GM19467 (cell line): ENCODE data around the gene N4BP2L2.

Source experiments
- ATAC-seq: cut with Tn5 transposase; IDR thresholded peaks from one replicate; pipeline ENCODE4 v1.9.1; 2021; ENCODE audit warnings: mild to moderate bottlenecking, moderate library complexity; ENCODE audit not compliant: unreplicated experiment

Gene N4BP2L2

GRCh38 chr13:32471187-32471922 is 67.2 kb downstream of the N4BP2L2 start:
- ATAC-seq, result no peak

- ATAC-seq, result no peak
These were observed 70.0 kb downstream of the N4BP2L2 start for GRCh38 chr13:32468502-32469142.

GRCh38 chr13:32456591-32456990 is 82.0 kb downstream of the N4BP2L2 start:
- ATAC-seq, result no peak

- no peak for ATAC-seq
These were observed 83.0 kb downstream of the N4BP2L2 start for GRCh38 chr13:32455594-32455903.

- ATAC-seq, result no peak
These were observed 83.6 kb downstream of the N4BP2L2 start for GRCh38 chr13:32454886-32455593.

- no peak for ATAC-seq
These were observed 84.6 kb downstream of the N4BP2L2 start for GRCh38 chr13:32453981-32454380.

GRCh38 chr13:32448972-32449371 is 89.6 kb downstream of the N4BP2L2 start:
- no peak for ATAC-seq

GRCh38 chr13:32447894-32448623 is 90.5 kb downstream of the N4BP2L2 start:
- ATAC-seq, result no peak

- no peak for ATAC-seq
These were observed 91.7 kb downstream of the N4BP2L2 start for GRCh38 chr13:32446773-32447465.

- ATAC-seq, result no peak
These were observed 92.4 kb downstream of the N4BP2L2 start for GRCh38 chr13:32446220-32446619.

GRCh38 chr13:32445461-32445860 is 93.1 kb downstream of the N4BP2L2 start:
- ATAC-seq, result no peak

- ATAC-seq, result peak; percentile 68
These were observed 95.5 kb downstream of the N4BP2L2 start for GRCh38 chr13:32443111-32443510.

- no peak for ATAC-seq
These were observed 99.7 kb downstream of the N4BP2L2 start for GRCh38 chr13:32438871-32439270.

GRCh38 chr13:32432856-32433255 is 105.7 kb downstream of the N4BP2L2 start:
- no peak for ATAC-seq

- no peak for ATAC-seq
These were observed 107.2 kb downstream of the N4BP2L2 start for GRCh38 chr13:32431361-32431760.

- ATAC-seq, result no peak
These were observed 108.4 kb downstream of the N4BP2L2 start for GRCh38 chr13:32430018-32430747.

GRCh38 chr13:32429433-32429909 is 109.1 kb downstream of the N4BP2L2 start:
- ATAC-seq, result no peak

- ATAC-seq, result no peak
These were observed 109.8 kb downstream of the N4BP2L2 start for GRCh38 chr13:32428581-32429432.
